HFF-Myc (cell line): ENCODE measurements around the gene ZNF17.

Experiments used
- DNase-seq: peaks from one replicate; pipeline ENCODE4 v3.0.0-alpha.2; 2011; ENCODE audit warnings: low read depth; ENCODE audit errors: extremely low read depth
- H3K4me3 ChIP-seq: replicated peaks from 2 replicates; pipeline ENCODE4 v1.5.1; 2011; ENCODE audit warnings: low read depth, mild to moderate bottlenecking, control low read depth, low read length
- CTCF ChIP-seq: IDR thresholded peaks from 2 replicates; pipeline ENCODE4 v1.5.1; 2012; ENCODE audit warnings: mild to moderate bottlenecking, low read depth, low read length, control low read depth; ENCODE audit errors: missing control alignments

Gene ZNF17

GRCh38 chr19:57376151-57376550 is 34.8 kb upstream of the ZNF17 start:
- DNase-seq: no peak
- TF ChIP-seq CTCF: no peak
- no peak overlapping the region for H3K4me3 ChIP-seq

GRCh38 chr19:57377498-57378146 is 33.3 kb upstream of the ZNF17 start:
- H3K4me3 ChIP-seq: no peak overlapping the region
- no peak for TF ChIP-seq CTCF
- no peak for DNase-seq

GRCh38 chr19:57380923-57381322 is 30.0 kb upstream of the ZNF17 start:
- no peak overlapping the region for H3K4me3 ChIP-seq
- no peak for DNase-seq
- no peak for TF ChIP-seq CTCF

GRCh38 chr19:57382806-57383488 is 28.0 kb upstream of the ZNF17 start:
- no peak for DNase-seq
- H3K4me3 ChIP-seq: no peak overlapping the region
- no peak for TF ChIP-seq CTCF

GRCh38 chr19:57389194-57389729 is 21.7 kb upstream of the ZNF17 start:
- DNase-seq: no peak
- peak overlapping the region; percentile 81 for H3K4me3 ChIP-seq
- TF ChIP-seq CTCF: no peak

GRCh38 chr19:57389730-57390598 is 21.0 kb upstream of the ZNF17 start, which contains the start of gene ZNF548:
TSS of gene ZNF548 (plus strand) at chr19:57389854. CDS start at chr19:57390100, 246 bp downstream.
- DNase-seq: peak; percentile 97
- no peak for TF ChIP-seq CTCF
- H3K4me3 ChIP-seq: peak within 1 kb of the TSS; percentile 81
